Keratinocyte (primary cell): Measurements from ENCODE around the gene DCST2. TPM values are rescaled to one million over a fixed set of nuclear protein-coding genes. Genes with fewer than 3 reads are reported as not detected.

Experiments used
- DNase-seq: peaks from one replicate; pipeline ENCODE4 v3.0.0-alpha.2; 2011; ENCODE audit warnings: low read depth, missing footprints, low spot score
- FAIRE-seq: peaks from 2 replicates; lab custom pipeline; 2011; peaks lifted over from hg19 to GRCh38; lab: Jason Lieb, UNC
- H2AFZ ChIP-seq: 2 replicates; pipeline ENCODE4 v1.6.0; 2012; ENCODE audit warnings: low read length, control low read depth, inconsistent platforms; ENCODE audit not compliant: control insufficient read depth
- H3K27ac ChIP-seq: 2 replicates; pipeline ENCODE4 v1.5.1; 2011; ENCODE audit warnings: low read length; ENCODE audit not compliant: control insufficient read depth, insufficient read depth
- H3K27me3 ChIP-seq: 3 replicates; pipeline ENCODE4 v1.6.0; 2011; ENCODE audit warnings: low read length; ENCODE audit not compliant: control insufficient read depth, insufficient read depth; ENCODE audit errors: extremely low read depth
- H3K36me3 ChIP-seq, 2 experiments: 2 replicates in 1 of 2; 3 replicates in 1 of 2; pipeline ENCODE4 v1.5.1; 2011; ENCODE audit warnings: low read length in 2 of 2, mild to moderate bottlenecking in 1 of 2; ENCODE audit not compliant: control insufficient read depth in 2 of 2, insufficient read depth in 2 of 2; ENCODE audit errors: extremely low read depth in 1 of 2
- H3K4me1 ChIP-seq: 3 replicates; pipeline ENCODE4 v1.5.1; 2011; ENCODE audit warnings: low read length; ENCODE audit not compliant: control insufficient read depth, insufficient read depth; ENCODE audit errors: extremely low read depth
- H3K4me2 ChIP-seq: 3 replicates; pipeline ENCODE4 v1.6.0; 2011; ENCODE audit warnings: low read depth, low read length; ENCODE audit not compliant: control insufficient read depth, insufficient read depth; ENCODE audit errors: extremely low read depth
- H3K4me3 ChIP-seq, 3 experiments: fragments of 200-600 bp in 1 of 3; sonication (generic) in 1 of 3; 2 replicates in 2 of 3; 3 replicates in 1 of 3; pipeline ENCODE4 v1.5.1; 2011 to 2016; ENCODE audit warnings: low read length in 3 of 3, mild to moderate bottlenecking in 3 of 3, control low read depth in 2 of 3, inconsistent platforms in 1 of 3, low read depth in 1 of 3, mixed read lengths in 1 of 3, mixed run types in 1 of 3, moderate library complexity in 1 of 3; ENCODE audit not compliant: control insufficient read depth in 2 of 3, insufficient read depth in 2 of 3; ENCODE audit errors: extremely low read depth in 1 of 3
- H3K79me2 ChIP-seq: 2 replicates; pipeline ENCODE4 v1.6.0; 2012; ENCODE audit warnings: low read length; ENCODE audit not compliant: control insufficient read depth, insufficient read depth
- H3K9ac ChIP-seq: 3 replicates; pipeline ENCODE4 v1.6.0; 2011; ENCODE audit warnings: low read length; ENCODE audit not compliant: control insufficient read depth, insufficient read depth; ENCODE audit errors: extremely low read depth
- H3K9me1 ChIP-seq: 3 replicates; pipeline ENCODE4 v1.6.0; 2011; ENCODE audit warnings: low read length; ENCODE audit not compliant: control insufficient read depth, insufficient read depth; ENCODE audit errors: extremely low read depth
- H3K9me3 ChIP-seq: 2 replicates; pipeline ENCODE4 v1.5.1; 2012; ENCODE audit warnings: low read depth, low read length; ENCODE audit not compliant: control insufficient read depth
- H4K20me1 ChIP-seq: 3 replicates; pipeline ENCODE4 v1.6.0; 2011; ENCODE audit warnings: low read length; ENCODE audit not compliant: control insufficient read depth, insufficient read depth; ENCODE audit errors: extremely low read depth
- CTCF ChIP-seq, 3 experiments: IDR thresholded peaks in 1 of 3; conservative IDR thresholded peaks in 1 of 3; optimal IDR thresholded peaks in 1 of 3; 2 replicates in 2 of 3; 3 replicates in 1 of 3; pipeline versions ENCODE3 to v1.5.1; 2011; ENCODE audit warnings: low read length in 3 of 3, mild to moderate bottlenecking in 3 of 3, moderate library complexity in 2 of 3, control low read depth in 1 of 3, inconsistent platforms in 1 of 3; ENCODE audit not compliant: insufficient read depth in 2 of 3; ENCODE audit errors: extremely low read depth in 1 of 3
- EZH2 ChIP-seq: IDR thresholded peaks from one replicate; pipeline ENCODE4 v1.6.1; 2012; ENCODE audit warnings: inconsistent platforms, mild to moderate bottlenecking, low read length, moderate library complexity
- dilution Hi-C: fragments of 300-500 bp; cut with MboI; formaldehyde crosslinking; loops from one replicate; pipeline ENCODE4 v1.7.0; 2020; ENCODE audit warnings: low sequenced_read_pairs; ENCODE audit not compliant: extremely low pct_ligation_motif_present
- polyA plus RNA-seq, 5 experiments: library from polyadenylated mRNA; depleted of rRNA in 3 of 5; stranded (reverse) in 3 of 5; stranded (forward) in 1 of 5; unstranded in 1 of 5; fragments of >200 nt; gene quantifications; 1 replicate in 1 of 5; 2 replicates in 3 of 5; 3 replicates in 1 of 5; pipeline versions ENCODE4 v1.2.1 to v1.2.3, GENCODE V29; 2011 to 2012; ENCODE audit warnings: missing spikeins in 2 of 5, low read depth in 1 of 5, low replicate concordance in 1 of 5

The DCST2 gene
- polyA plus RNA-seq, 1 donor (not counting 4 experiments of a cell fraction or from before 2014, with no cell fraction given) = 0.14 TPM

- H3K27ac ChIP-seq = no peak overlapping the region
- H4K20me1 ChIP-seq = no peaks in the 10 kb centered on the region
- no peaks in the 10 kb centered on the region for H3K9me1 ChIP-seq
- DNase-seq (no peak), FAIRE-seq (no peak)
- H3K36me3 ChIP-seq = peaks cover 0 to 14% of the 10 kb centered on the region in 2 experiments
- H3K79me2 ChIP-seq = no peaks in the 10 kb centered on the region
- no peak overlapping the region for H2AFZ ChIP-seq
- TF ChIP-seq EZH2 (no peak), CTCF (optimal IDR thresholded peaks at IDR 0.05 in 1 of 3, IDR thresholded peaks at IDR 0.05 in 1 of 3, conservative IDR thresholded peaks at IDR 0.05 in 1 of 3; ENCODE audit: extremely low read depth in 1 of 3, insufficient read depth in 2 of 3, low read length in 3 of 3) (no peak)
- peaks cover 21% of the 10 kb centered on the region for H3K4me1 ChIP-seq
- no peak overlapping the region for H3K4me3 ChIP-seq
- peak overlapping the region; percentile 86 for H3K4me2 ChIP-seq
- dilution Hi-C loops = no loop called here
- H3K9ac ChIP-seq = no peak overlapping the region
- no peaks in the 10 kb centered on the region for H3K27me3 ChIP-seq
- H3K9me3 ChIP-seq = no peaks in the 10 kb centered on the region
Measured at GRCh38 chr1:155071701-155072100, 38.1 kb upstream of the DCST2 start.

- Histone ChIP-seq H4K20me1 (no peaks in the 10 kb centered on the region), H3K9me3 (no peaks in the 10 kb centered on the region), H3K9me1 (no peaks in the 10 kb centered on the region), H3K27ac (peak overlapping the region; percentile 14), H3K27me3 (no peaks in the 10 kb centered on the region), H3K4me1 (peaks cover 21% of the 10 kb centered on the region), H3K4me3 (peak overlapping the region in 2 of 3 experiments; percentile 42 to 59), H2AFZ (peak overlapping the region; percentile 33), H3K9ac (peak overlapping the region; percentile 63), H3K36me3 (peaks cover 0 to 18% of the 10 kb centered on the region in 2 experiments), H3K79me2 (no peaks in the 10 kb centered on the region), H3K4me2 (peak overlapping the region; percentile 86)
- DNase-seq (no peak), FAIRE-seq (no peak)
- dilution Hi-C loops = no loop called here
- TF ChIP-seq EZH2 = no peak
- peak in 2 of 3 experiments; percentile 30 to 49 for TF ChIP-seq CTCF (optimal IDR thresholded peaks at IDR 0.05 in 1 of 3, IDR thresholded peaks at IDR 0.05 in 1 of 3, conservative IDR thresholded peaks at IDR 0.05 in 1 of 3; ENCODE audit: extremely low read depth in 1 of 3, insufficient read depth in 2 of 3, low read length in 3 of 3)
Measured at GRCh38 chr1:155070721-155071569, 37.4 kb upstream of the DCST2 start.
